ENCODE results near the gene C3orf70.
"Not testable (repeated sequence)": the region's sequence is repeated elsewhere in the genome, so short reads cannot be mapped to it uniquely, and the experiment has no call there.

Gene C3orf70

DNA sequence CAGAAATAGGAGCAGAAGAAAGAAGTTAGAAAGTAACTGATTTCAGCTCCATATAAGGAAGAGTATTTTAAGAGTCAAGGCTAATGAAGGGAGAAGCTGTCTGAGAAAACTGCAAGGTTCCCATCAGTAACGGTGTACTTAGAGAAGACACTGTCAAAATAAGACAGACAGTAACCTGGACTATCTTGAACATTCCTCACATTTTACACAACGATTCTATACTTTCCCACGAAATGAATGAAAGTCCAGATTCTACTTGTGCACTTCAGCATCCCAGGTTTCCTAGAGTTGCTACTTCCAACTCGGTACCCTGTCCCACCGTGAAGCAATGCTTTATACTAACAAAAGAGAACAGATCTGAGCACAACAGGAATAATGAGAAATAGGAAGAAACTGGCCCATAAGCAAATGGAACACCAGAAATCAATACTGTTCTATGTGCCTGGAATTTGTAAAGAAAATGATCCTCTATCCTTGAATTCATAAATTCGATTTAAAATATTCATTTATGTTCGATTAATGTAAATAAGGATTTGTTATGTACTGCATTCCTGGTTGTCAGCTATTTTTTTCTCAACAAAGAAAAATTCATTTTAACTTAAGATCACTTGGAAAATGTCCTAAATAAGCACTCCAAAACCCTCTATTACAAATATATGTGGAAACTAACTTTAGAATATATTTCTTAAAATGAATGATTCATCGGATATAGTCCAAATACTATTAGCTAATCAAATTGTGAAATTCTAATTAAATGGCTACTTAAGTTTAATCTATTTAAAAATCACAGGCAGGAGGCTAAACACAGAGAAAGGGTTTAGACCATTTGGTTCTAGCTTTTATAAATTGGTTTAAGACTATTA, 1.5 kb downstream of the C3orf70 start:
- no peak for DNase-seq (ENCODE audit: low read depth)

DNA sequence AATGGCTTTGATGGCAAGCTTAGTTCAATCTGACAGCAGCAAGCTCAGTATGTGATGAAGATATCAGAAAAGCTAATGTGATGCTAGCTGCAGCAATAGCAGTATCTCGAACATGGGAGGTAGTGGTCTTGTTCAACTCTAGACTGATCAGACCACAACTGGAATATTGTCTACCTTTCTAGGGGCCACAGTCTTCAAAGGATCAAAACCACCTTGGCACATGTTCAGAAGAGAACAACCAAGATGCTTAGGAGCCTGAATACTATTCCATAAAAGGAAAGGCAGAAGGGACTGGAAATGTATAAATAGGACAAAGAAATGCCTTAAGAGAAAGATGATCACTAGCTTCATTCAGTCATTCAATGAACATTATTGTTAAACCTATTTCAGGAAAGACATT, 2.3 kb downstream of the C3orf70 start:
- DNase-seq (ENCODE audit: low read depth), result no peak

DNA sequence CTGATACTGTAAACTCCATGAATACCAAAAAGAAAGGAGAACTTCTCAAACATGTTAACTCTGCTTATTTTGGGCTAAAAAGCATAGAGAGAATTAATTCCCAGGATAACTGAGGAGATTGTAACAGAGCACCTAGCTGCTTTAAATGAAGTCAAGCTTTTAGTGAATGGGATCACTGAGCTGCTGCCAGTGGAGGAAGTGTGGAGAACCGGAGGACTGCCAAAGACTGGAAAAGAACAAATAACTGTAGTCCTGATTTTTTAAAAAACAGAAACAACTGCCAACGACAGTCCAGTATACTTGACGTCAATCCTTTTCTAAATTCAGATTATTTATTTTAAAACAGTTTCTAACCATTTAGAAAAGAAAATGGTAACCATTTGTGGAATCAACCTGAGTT, 3.3 kb downstream of the C3orf70 start:
- DNase-seq (ENCODE audit: low read depth), result no peak

DNA sequence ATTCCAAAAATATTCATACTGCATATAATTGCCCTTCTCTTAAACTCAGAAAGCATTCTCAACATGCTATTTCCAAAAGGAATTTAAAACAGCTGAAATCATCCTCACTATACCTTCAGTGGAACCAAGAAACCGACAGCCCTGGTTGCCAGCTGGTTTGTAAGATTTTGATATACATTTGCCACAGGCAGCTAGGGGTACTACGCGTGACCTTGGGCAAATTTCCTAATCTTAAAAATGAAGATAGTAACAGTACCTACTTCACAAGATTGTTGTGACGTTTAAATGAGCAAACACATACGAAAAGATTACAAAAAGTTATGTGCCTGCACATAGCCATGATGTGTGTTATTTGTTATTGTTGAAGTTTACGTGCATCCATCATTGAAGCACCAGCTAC, 7.3 kb downstream of the C3orf70 start:
- no peak for DNase-seq (ENCODE audit: low read depth)

DNA sequence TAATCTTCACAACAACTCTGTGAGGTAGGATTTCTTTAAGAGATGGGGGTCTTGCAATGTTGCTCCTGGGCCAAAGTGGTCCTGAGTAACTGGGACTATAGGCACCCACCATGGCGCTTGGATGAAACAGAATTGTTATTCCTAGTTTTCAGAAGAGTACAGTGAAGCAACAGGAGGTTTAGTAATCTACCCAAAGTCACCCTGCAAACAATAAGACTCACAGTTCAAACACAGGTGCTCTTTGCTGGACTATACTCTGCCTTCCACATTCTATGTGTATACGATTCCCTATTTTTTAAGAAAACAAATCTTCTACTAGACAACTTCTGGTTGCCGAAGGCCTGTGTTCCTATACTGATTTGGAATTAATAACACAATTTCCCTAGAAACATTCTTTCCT, 8.1 kb downstream of the C3orf70 start:
- DNase-seq (ENCODE audit: low read depth), result no peak

DNA sequence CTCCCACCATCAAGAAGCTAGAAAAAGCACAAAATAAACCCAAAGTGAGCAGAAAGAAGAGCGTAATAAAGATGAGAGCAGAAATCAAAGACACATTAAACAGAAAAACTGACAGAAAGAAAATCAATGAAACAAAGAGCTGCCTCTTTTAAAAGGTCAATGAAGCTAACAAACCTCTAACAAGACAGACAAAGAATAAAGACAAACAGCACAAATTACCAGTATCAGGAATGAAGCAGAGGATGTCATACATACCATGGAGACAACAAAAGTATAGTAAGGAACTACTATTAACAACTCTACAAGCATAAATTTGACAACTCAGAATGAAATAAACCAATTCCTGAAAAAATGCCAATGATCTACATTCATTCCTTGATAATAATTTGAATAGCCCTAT, 15.0 kb downstream of the C3orf70 start:
- no peak for DNase-seq (ENCODE audit: low read depth)

DNA sequence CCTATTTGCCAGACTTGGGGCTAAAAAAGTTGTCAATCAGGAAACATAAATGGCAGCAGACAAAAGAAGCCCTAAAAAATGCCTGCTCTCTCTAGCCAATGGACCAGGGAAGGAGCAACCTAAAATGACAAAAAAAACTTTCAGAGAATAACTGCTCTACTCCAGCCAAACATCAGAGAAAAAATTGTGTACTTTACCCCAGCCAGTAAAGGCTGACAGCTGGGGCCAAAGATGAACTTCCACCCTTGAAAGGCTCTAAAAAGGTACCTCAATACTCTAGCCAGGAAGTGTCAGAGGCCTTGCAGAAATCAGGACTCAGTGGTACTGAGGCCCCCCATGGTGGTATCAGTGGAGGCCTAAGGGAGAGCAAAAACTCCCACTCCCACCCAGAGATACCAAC, 18.4 kb downstream of the C3orf70 start:
- DNase-seq (ENCODE audit: low read depth), result no peak

DNA sequence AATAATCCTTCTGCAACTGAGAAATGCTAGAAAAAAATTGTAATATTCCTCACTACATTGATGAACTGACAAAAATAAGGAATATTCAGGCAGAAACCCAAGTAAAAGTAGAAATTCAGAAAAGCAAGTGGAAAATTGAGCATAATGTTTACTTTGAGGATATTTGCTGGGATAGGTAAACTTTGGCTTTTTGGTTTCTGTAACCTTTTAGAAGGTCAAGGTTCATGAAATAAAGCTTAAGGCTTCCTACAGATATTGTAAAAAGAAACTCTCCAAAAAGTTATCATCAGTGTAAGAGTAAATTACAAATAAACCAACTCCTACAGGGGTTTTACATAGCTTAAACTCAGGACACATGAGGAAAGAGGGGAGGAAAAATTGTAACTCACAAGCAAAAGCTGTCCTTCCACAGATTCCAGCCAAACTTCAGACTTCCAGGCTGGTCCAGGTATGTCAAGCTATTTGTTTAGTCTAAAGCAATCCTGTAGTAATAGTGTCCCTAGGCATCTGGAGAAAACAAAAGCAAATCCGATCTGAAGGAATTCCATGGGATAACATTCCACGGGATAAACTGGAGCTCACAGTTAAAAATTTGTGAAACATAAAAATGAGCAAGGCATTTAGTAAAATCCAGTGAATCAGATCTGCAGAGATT, 21.1 kb downstream of the C3orf70 start:
- DNase-seq (ENCODE audit: low read depth), result no peak

DNA sequence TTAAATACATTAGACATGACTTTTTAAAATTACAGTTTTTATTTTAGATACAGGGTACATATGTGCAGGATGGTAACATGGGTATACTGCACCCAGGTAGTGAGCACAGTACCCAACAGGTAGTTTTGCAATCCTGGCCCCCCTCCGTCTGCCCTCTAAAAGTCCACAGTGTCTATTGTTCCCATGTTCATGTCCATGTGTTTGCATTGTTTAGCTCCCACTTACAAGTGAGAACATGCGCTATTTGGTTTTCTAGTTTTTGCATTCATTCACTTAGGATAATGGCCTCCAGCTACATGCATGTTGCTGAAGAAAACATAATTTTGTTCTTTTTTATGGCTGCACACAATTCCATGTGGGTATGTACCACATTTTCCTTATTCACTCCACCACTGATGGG, 23.8 kb downstream of the C3orf70 start:
- no peak for DNase-seq (ENCODE audit: low read depth)

DNA sequence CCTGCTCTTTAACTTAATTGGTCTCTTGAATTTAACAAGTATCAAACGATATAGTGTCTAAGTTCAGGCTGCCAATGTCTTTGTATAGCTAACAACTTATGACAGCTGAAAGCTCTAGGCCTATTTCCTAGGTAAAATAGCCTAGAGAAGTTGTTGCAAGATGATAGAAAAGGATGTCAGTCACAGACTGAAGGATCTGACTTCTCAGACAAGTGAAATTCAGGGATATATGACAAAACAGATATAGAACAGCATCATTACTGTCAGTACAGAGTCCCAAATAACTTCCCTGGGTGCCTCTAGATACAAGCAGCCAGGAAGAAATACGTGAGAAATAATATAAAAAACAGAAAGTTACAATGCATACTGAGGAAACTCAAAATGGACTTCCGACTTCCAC, 26.7 kb downstream of the C3orf70 start:
- DNase-seq (ENCODE audit: low read depth), result no peak

DNA sequence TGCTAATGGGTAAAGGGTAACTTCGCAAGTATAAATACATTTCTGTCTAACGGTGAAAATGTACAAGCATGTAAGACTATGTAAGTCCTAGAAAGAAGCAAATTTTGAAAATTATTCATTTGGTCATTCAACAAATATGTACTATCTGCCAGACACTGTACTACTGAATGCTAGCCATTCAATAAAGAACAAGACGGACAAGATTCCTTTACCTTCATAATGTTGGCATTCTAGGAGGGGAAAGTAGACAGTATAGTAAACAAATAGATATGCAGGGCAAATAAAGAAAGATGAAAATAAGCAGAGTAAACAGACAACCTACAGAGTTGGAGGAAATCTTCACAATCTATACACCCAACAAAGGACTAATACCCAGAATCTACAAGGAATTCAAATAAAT, 32.7 kb downstream of the C3orf70 start:
- no peak for DNase-seq (ENCODE audit: low read depth)

DNA sequence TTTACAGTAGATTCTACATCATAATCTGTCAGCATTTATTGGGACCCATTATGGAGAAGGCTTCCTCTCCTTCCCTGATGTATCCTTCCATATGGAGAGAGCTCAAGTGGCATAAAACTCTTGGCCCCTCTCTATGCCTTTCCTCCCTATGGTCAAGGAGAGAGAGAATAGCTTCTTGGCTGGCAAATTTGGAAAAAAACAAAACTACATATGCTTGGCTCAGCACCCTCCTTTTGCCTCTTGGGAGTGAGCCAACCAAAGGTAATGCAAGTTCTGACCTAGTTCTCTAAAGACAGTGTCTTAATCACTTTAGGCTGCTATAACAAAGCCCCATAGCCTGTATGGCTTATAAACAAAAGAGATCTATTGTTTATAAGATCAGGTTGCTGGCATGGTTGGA, 37.5 kb downstream of the C3orf70 start:
- no peak for DNase-seq (ENCODE audit: low read depth)

DNA sequence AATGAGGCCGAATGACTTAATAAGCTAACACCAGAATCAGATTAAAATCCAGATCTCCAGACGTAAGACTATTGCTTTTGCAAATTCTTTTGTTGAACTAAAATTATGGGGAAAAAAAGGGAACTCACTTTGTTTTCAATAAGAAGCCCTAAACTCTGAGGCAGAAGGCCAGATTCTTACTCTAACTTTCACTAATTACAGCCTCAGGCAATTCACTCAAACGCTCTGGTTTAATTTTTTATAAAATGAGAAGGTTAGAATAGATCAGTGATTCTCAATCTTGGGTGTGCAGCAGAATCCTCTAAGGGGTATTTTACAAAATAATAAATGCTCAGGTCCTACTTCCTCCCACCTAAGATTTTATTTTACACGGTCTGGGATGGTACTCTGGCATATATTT, 38.1 kb downstream of the C3orf70 start:
- no peak for DNase-seq (ENCODE audit: low read depth)

DNA sequence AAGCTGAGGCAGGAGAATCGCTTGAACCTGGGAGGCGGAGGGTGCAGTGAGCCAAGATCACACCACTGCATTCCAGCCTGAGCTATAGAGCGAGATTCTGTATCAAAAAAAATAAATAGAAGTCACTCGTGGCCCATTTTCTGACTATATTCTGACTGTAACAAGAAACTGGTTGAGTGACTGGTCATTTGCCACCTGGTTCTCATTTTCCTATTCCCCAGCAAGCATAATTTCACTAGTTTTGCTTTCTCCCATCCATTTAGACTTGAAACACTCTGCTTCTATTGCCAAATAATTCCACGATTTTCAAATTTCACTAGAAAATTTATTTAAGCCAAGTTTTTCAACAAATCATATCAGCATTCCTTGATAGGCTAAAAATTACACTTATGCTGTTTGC, 40.7 kb downstream of the C3orf70 start:
- no peak for DNase-seq (ENCODE audit: low read depth)

DNA sequence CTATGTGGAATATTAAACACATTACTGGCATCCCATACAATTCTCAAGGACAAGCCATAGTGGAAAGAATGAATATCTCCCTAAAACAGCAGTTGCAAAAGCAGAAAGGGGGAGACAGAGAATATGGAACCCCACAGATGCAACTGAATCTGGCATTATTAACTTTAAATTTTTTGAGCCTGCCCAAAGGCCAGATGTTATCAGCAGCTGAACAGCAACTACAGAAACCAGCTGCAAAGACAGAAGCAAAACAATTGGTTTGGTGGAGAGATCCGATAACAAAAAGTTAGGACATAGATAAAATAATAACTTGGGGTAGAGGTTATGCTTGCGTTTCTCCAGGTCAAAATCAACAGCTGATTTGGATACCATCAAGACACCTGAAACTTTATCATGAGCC, 43.8 kb downstream of the C3orf70 start:
- DNase-seq (ENCODE audit: low read depth), result not testable (repeated sequence)

DNA sequence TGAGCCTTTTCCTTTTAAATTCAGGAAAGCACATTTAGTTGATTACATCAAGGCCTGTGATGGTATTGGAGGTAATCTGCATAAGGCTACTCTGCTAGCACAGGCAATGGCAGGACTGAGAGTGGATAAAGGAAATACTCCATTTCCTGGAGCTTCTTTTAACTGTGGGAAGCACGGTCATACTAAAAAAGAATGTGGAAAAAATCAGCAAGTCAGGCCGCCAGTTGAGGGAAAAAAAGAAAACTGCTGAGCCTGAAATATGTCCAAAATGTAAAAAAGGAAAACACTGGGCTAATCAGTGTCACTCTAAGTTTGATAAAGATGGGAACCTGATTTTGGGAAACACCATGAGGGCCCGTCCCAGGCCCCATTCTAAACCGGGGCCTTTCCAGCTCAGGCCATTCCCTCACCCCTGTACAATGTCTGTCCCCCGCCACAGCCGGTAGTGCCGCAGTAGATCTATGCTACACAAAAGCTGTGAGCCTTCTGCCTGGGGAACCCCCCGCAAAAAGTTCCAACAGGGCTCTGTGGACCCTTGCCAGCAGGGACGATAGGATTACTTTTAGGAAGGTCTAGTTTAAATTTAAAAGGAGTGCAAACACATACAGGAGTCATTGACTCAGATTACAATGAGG, 46.5 kb downstream of the C3orf70 start:
- DNase-seq (ENCODE audit: low read depth), result not testable (repeated sequence)

DNA sequence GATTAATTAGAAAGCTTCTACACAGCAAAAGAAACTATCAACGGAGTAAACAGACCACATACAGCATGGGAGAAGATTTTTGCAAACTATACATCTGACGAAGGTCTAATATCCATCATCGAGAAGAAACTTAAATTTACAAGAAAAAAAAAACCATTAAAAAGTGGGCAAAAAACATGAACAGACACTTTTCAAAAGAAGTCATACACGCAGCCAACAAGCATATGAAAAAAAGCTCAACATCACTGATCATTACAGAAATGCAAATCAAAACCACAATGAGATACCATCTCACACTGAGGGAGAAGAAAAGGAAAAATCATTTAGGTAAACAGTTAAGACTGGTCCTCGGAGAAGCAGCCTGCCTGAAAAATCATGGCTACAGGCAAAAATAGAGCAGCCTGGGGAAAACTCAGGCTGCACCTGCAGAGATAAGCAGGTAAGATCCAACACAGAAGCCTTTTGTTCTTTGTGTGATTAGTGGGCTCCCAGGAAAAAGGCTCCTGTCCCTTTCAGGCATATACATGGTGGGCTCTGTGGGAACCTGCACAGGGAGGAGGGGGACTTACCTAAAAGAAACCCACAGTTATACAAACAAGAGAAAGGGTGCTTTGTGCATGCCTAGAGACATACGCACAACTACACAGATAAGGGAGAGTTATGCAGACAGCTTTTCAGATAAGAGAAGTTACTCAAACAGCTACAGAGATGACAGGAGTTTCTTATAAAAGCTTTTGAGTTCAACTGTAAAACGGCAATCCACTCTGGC, 49.3 kb downstream of the C3orf70 start:
- no peak for DNase-seq (ENCODE audit: low read depth)

DNA sequence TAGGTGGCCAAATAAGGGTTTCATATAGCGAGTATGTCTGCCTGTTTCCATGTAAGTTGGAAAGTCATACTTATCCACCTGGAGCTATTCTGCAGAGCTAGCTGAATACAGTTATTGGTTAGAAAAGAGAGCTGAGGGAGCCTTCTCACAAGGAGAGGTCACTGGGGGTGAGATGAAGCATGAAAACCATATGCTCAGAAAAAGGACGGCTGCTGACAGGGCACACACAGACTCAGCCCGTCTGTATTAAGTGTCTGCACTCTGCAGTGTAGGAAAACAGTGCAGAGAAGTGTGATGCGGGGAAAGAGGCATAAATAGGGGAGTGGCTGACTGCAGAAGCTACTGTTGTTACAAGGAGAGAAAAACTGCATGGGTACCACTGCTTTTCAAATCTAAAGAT, 58.2 kb downstream of the C3orf70 start:
- DNase-seq (ENCODE audit: low read depth), result no peak

DNA sequence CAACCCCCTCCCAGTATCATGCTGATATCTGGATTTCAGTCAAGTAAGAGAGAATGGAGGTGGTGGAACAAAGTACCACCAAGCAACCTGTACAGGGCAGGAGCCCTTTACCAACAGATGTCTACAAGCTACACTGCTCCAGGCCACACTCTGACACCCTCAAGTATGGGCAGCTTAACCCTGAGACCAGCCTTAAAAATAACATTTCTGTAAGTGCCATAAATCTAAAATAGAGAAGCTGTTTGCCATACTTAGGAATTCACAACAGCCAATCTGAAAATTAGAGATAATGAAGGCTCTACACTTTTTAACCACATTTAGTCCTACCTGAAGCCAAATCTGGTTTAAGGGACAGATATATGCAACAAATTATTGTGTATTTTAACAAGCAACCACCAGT, 59.7 kb downstream of the C3orf70 start:
- no peak for DNase-seq (ENCODE audit: low read depth)

DNA sequence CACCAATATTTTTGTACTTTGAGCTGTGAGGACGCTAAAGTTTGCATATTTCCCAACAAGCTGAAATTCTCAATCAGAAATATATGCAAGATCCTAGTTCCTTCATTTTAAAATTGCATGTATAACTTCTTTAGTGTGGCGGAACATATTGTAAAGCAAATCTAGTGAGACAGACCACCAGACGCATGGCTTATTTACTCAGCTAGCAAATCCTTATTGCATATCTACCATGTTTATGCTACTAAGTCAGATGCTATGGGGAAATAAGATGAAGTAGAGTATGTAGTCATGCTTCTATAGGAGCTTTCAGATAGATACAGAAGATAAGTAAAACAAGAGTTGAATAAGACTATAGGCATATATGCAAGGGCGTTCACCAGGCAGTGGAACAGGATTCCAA, 62.0 kb downstream of the C3orf70 start:
- no peak for DNase-seq (ENCODE audit: low read depth)

DNA sequence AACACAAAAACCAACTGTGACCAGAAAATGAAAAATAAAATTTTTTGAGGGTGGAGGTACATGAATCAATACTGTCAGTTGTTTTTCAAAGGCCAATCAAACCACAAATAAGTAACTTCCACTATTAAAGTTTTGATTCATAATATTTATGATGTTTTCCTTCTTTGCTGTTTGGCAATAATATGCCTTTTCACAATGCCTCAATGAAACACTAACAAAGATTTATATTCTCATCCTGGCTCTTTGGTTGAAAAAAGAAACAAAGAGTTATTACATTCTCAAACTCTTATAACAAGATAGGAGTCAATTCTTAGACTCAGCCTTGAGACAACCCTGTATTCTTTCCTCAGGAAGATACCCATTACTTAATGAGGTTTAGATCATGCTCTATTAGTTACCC, 63.1 kb downstream of the C3orf70 start:
- no peak for DNase-seq (ENCODE audit: low read depth)

DNA sequence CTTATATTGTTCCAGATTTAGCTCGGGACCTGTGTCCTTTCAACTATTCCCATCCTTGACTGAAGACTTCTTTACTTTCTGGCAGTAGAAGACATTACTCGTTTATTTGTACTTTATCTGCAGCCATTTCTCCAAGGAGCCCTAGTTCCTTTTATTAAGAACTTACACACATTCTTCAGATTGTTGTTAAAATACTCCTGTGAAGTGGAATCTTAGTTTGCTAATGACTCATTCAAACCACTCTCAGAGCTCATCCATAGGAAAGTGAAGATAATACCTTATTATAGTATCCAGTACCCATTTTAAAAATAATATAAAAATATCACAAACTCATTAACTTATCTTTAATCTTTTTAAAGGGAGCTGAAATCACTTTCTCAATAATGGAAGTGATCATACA, 63.5 kb downstream of the C3orf70 start:
- peak; percentile 22 for DNase-seq (ENCODE audit: low read depth)

DNA sequence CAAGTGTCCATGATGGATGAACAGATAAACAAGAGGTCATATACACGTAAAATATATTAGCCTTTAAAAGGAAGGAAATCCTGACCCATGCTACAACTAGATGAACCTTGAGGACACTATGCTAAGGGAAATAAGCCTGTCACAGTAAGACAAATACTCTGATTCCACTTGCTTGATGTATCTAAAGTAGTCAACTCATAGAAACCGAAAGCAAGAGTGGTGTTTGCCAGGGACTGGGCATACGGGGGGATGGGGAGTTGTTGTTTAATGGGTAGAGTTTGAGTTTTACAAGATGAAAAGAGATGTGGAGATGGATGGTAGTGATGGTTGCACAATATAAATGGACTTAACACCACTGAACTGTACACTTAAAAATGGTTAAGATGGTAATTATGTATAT, 65.4 kb downstream of the C3orf70 start:
- no peak for DNase-seq (ENCODE audit: low read depth)
